Lung (tissue), 16 donors: ENCODE measurements around the gene TTC39C. TPM values are rescaled to one million over a fixed set of nuclear protein-coding genes. Genes with fewer than 3 reads are reported as not detected.

Experiments used
- ATAC-seq: fragments of 200-7000 bp; cut with Tn5 transposase; one replicate; pipeline ENCODE4 v1.9.1; 2020; ENCODE audit warnings: moderate number of reproducible peaks; ENCODE audit not compliant: insufficient read depth, low FRiP score
- DNase-seq, 3 donors: peaks; one replicate each; pipeline ENCODE4 v3.0.0-alpha.2; 2013 to 2017
- H3K27ac ChIP-seq, 2 donors: one replicate each; pipeline ENCODE4 v1.5.1; 2013; ENCODE audit warnings: mild to moderate bottlenecking in 2 of 2, moderate library complexity in 2 of 2, control low read depth in 1 of 2, inconsistent platforms in 1 of 2, low read depth in 1 of 2, low read length in 1 of 2
- H3K27me3 ChIP-seq, 3 donors: one replicate each; pipeline ENCODE4 v1.5.1; 2013; ENCODE audit warnings: low read length in 2 of 3; ENCODE audit not compliant: control insufficient read depth in 3 of 3, insufficient read depth in 3 of 3
- H3K36me3 ChIP-seq, 4 donors: one replicate each; pipeline ENCODE4 v1.5.1; 2013; ENCODE audit warnings: low read length in 4 of 4, mild to moderate bottlenecking in 1 of 4, moderate library complexity in 1 of 4; ENCODE audit not compliant: control insufficient read depth in 4 of 4, insufficient read depth in 4 of 4
- H3K4me1 ChIP-seq, 5 donors: one replicate each; pipeline ENCODE4 v1.5.1; 2013; ENCODE audit warnings: low read length in 5 of 5, mild to moderate bottlenecking in 2 of 5, moderate library complexity in 1 of 5; ENCODE audit not compliant: control insufficient read depth in 5 of 5, insufficient read depth in 5 of 5
- H3K4me3 ChIP-seq: one replicate; pipeline ENCODE4 v1.5.1; 2013; ENCODE audit warnings: mild to moderate bottlenecking, control low read depth, moderate library complexity
- H3K9ac ChIP-seq, 2 donors: one replicate each; pipeline ENCODE4 v1.5.1; 2013; ENCODE audit warnings: low read length in 2 of 2, control low read depth in 1 of 2; ENCODE audit not compliant: insufficient read depth in 1 of 2
- H3K9me3 ChIP-seq, 4 donors: one replicate each; pipeline ENCODE4 v1.5.1; 2013; ENCODE audit warnings: low read length in 3 of 4, mild to moderate bottlenecking in 1 of 4, moderate library complexity in 1 of 4; ENCODE audit not compliant: control insufficient read depth in 4 of 4, insufficient read depth in 3 of 4
- WGBS, 2 donors: extraction: QIAGEN DNeasy Blood & Tissue Kit; methylation state at CpG; one replicate each; pipeline ENCODE4 v1.1.7; 2013; 5-methylcytosine and 5-hydroxymethylcytosine counted together
- long read RNA-seq, 5 donors: transcript quantifications; one replicate each; lab custom pipeline, GENCODE V29; 2026
- polyA plus RNA-seq, 2 donors: library from polyadenylated mRNA; stranded (reverse); fragments of 200-250 nt; gene quantifications; one replicate each; pipeline ENCODE4 v1.2.1, GENCODE V29; 2013
- total RNA-seq, 2 donors: library from RNA; depleted of rRNA in 1 of 2; stranded (reverse); fragments of >200 nt in 1 of 2; gene quantifications; one replicate each; pipeline ENCODE4 v1.2.1, GENCODE V29; 2014 to 2021
- TF ChIP-seq, protein P1 (sequence below): IDR thresholded peaks from 2 replicates; pipeline ENCODE4 v1.5.1; 2012; ENCODE audit warnings: mild to moderate bottlenecking; ENCODE audit errors: control extremely low read depth, extremely low read depth
- donor health status: control.
- donor health status: control.
- donor health status: Bipolar disorder and iron deficiency.
- donor health status: healthy.
- donor health status: DM: yes; HTN: yes; CAD: no.

Gene TTC39C
- total RNA-seq (10 to 100 TPM; 21.3 to 33.5 TPM), polyA plus RNA-seq (10 to 100 TPM in 1 of 2 donors, 1 to 10 TPM in 1; 6.0 to 17.2 TPM)
- long read RNA-seq, donor 1, partial matches to known transcripts, result 0 of 5 reads
- long read RNA-seq, donor 1, other reads (novel, unspliced or antisense), result 0 of 5 reads
- long read RNA-seq, donor 2, partial matches to known transcripts, result 0 of 2 reads
- long read RNA-seq, donor 2, other reads (novel, unspliced or antisense), result 0 of 2 reads
- long read RNA-seq, donor 3, partial matches to known transcripts, result 0 of 1 reads
- long read RNA-seq, donor 3, other reads (novel, unspliced or antisense), result 0 of 1 reads
- long read RNA-seq, donor 4, partial matches to known transcripts, result 0 of 1 reads
- long read RNA-seq, donor 4, other reads (novel, unspliced or antisense), result 0 of 1 reads
- long read RNA-seq, donor 5, transcript TTC39C-209 (2 exons, 1,048 nt), result major isoform, 5 of 8 reads
- long read RNA-seq, donor 5, partial matches to known transcripts, result 0 of 8 reads
- long read RNA-seq, donor 5, other reads (novel, unspliced or antisense), result 0 of 8 reads

GRCh38 chr18:24014062-24014985, at the start of gene TTC39C:
Gene TTC39C, plus strand, starts transcription at chr18:24014754. Its CDS starts 118 bp downstream, at chr18:24014872.
- Histone ChIP-seq H3K4me3 (peak within 1 kb of the TSS; percentile 75), H3K36me3 (peaks cover 0 to 3% (median 0%) of the 10 kb centered on the region in 4 donors), H3K9me3 (no peaks in the 10 kb centered on the region), H3K4me1 (peaks cover 0 to 22% (median 0%) of the 10 kb centered on the region in 5 donors), H3K9ac (peak within 1 kb of the TSS; percentile 9 to 46), H3K27me3 (peaks cover 0 to 13% (median 12%) of the 10 kb centered on the region in 3 donors), H3K27ac (peak within 1 kb of the TSS; percentile 35 to 92)
- TF ChIP-seq, protein P1, sequence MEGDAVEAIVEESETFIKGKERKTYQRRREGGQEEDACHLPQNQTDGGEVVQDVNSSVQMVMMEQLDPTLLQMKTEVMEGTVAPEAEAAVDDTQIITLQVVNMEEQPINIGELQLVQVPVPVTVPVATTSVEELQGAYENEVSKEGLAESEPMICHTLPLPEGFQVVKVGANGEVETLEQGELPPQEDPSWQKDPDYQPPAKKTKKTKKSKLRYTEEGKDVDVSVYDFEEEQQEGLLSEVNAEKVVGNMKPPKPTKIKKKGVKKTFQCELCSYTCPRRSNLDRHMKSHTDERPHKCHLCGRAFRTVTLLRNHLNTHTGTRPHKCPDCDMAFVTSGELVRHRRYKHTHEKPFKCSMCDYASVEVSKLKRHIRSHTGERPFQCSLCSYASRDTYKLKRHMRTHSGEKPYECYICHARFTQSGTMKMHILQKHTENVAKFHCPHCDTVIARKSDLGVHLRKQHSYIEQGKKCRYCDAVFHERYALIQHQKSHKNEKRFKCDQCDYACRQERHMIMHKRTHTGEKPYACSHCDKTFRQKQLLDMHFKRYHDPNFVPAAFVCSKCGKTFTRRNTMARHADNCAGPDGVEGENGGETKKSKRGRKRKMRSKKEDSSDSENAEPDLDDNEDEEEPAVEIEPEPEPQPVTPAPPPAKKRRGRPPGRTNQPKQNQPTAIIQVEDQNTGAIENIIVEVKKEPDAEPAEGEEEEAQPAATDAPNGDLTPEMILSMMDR, result no peak
- DNase-seq (peak; percentile 75 to 77 (median 76)), ATAC-seq (peak; percentile 88)
- WGBS, 2 donors, result 0% methylated on average over 62 to 118 of the region's 118 CpGs

DNA sequence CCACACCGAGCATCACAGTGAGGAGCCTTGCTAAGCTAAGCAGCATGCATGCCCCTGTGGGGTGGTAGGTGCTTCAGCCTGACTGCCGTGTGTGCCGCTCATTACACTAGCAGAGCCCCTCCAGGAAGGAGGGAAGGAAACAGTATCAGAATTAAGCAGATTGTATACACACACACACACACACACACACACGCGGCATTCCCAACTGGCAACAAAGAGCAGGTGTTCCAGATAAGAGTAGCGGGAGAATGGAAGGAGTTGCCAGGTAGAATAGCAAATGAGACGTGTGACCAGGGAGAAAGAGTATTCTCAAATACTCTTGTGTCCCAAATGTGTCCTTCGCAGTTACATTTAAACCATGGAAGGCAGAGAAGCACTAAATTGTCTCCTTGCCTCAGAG, 47.6 kb upstream of the TTC39C start:
- ATAC-seq (no peak), DNase-seq (no peak)
- Histone ChIP-seq H3K27ac (no peak overlapping the region), H3K9ac (no peak overlapping the region), H3K36me3 (no peaks in the 10 kb centered on the region), H3K9me3 (no peaks in the 10 kb centered on the region), H3K4me3 (no peak overlapping the region), H3K27me3 (no peaks in the 10 kb centered on the region), H3K4me1 (peaks cover 0 to 3% (median 0%) of the 10 kb centered on the region in 5 donors)
- 79 to 85% methylated on average over 8 of the region's 8 CpGs for WGBS, 2 donors
- TF ChIP-seq, protein P1, result no peak

DNA sequence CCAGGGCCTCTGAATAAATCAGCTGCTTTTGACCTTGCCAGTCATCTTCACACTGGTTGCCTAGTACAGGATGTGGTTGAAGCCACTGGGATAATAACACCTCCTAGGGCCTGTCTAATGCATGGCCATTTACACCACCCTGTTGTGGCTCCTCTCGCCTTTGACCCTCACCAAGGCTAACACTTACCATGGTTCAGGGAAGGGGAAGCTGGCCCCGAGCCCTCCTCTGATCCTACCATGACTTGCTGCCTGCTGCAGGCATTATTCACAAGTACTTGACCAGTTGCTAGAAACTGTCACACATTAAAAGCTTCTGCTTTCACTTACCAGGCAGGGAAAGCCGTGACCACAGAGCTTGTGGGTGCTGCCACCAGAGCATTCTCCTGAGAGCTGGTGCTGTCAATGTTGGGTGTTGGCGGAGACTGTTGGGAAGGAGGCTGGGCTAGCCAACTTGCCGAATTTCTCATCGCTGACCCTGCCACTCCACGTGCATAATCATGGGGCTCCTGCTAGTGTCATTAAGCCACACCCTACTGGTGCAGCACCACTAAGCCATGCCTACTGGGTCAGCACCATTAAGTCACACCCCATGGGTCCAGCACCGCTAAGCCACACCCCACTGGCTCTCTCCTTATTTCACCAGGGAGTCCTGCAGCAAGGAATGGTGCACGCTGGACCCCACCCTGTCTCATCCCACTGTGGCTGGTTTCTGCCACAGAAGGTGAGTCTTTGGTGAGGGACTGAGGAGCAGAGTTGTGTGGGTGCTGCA, 47.0 kb upstream of the TTC39C start:
- Histone ChIP-seq H3K4me3 (no peak overlapping the region), H3K27me3 (no peaks in the 10 kb centered on the region), H3K27ac (no peak overlapping the region), H3K4me1 (peaks cover 0 to 3% (median 0%) of the 10 kb centered on the region in 5 donors), H3K9ac (no peak overlapping the region), H3K36me3 (no peaks in the 10 kb centered on the region), H3K9me3 (no peaks in the 10 kb centered on the region)
- 64 to 71% methylated on average over 9 of the region's 9 CpGs for WGBS, 2 donors
- ATAC-seq (no peak), DNase-seq (no peak)
- TF ChIP-seq, protein P1, result no peak
